ENCODE data around the gene VPS9D1.

VPS9D1 gene

GRCh38 chr16:89739383-89739782 lies 18.7 kb upstream of the VPS9D1 start:
- TF ChIP-seq, protein P1, sequence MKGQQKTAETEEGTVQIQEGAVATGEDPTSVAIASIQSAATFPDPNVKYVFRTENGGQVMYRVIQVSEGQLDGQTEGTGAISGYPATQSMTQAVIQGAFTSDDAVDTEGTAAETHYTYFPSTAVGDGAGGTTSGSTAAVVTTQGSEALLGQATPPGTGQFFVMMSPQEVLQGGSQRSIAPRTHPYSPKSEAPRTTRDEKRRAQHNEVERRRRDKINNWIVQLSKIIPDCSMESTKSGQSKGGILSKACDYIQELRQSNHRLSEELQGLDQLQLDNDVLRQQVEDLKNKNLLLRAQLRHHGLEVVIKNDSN (IDR thresholded peaks at IDR 0.05), result no peak
- TF ChIP-seq YY1 (IDR thresholded peaks at IDR 0.05; ENCODE audit: low read depth) (no peak), MAX (IDR thresholded peaks at IDR 0.05) (no peak), ZBTB7A (IDR thresholded peaks at IDR 0.05; ENCODE audit: low read depth) (no peak), REST (IDR thresholded peaks at IDR 0.05; ENCODE audit: low read depth) (no peak), TCF12 (IDR thresholded peaks at IDR 0.05; ENCODE audit: low read depth) (no peak), RAD21 (IDR thresholded peaks at IDR 0.05; ENCODE audit: low read depth) (no peak), NFIC (IDR thresholded peaks at IDR 0.05) (no peak), EP300 (IDR thresholded peaks at IDR 0.05; ENCODE audit: borderline replicate concordance) (no peak)

DNA sequence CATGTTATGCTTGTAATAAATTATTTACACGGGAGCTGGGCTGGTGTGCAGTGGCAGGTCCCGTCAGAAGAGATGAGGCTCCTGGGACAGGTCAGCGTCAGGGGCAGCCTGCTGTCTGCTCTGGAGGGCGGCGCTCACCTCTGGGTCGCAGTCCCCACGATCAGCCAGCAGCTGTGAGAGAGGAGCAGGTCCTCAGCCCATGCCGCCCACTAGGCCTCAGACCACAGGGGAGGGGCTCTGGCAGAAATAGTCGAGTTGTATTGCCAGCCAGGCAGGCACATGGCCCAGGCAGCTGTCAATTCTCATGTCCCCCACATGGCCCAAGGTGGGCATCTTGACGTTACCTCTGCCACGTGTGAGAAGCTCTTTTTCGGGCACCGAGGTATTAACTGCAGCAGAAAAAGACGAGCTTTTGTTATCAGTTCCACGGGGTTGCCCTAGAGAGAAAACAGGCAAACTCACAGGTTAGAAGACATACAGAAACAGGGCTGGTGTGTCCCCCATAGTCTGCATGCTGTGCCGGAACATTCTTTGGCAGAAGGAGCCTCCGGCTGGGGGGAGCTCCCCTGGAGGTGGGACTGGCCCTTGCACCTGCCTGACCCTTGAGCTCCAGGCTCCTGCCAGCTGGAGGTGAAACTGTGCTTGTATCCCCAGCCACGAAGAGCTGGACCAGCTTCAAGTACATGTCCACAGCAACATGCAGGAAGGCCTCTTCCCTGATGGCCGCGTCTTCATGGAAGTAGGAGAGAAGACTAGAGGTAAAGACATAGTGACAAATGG lies 18.0 kb upstream of the VPS9D1 start:
- TF ChIP-seq ZBTB7A (IDR thresholded peaks at IDR 0.05; ENCODE audit: low read depth) (no peak), CEBPB (IDR thresholded peaks at IDR 0.05) (no peak), NFIC (IDR thresholded peaks at IDR 0.05) (no peak), FOXM1 (IDR thresholded peaks at IDR 0.05; ENCODE audit: borderline replicate concordance, low read depth) (no peak), RAD21 (IDR thresholded peaks at IDR 0.05; ENCODE audit: low read depth) (no peak), EP300 (IDR thresholded peaks at IDR 0.05; ENCODE audit: borderline replicate concordance) (no peak), CREB1 (IDR thresholded peaks at IDR 0.05; ENCODE audit: low read depth) (no peak), EGR1 (IDR thresholded peaks at IDR 0.05) (no peak), MAX (IDR thresholded peaks at IDR 0.05) (no peak)

DNA sequence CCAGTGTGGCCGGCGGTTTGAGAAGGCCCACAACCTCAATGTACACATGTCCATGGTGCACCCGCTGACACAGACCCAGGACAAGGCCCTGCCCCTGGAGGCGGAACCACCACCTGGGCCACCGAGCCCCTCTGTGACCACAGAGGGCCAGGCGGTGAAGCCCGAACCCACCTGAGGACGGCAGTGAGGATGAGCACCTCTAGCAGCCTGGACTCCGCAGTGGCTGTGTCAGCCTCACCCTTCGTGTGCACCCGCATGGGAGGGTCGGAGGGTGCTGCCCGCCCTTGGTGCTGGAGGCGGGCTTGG lies 17.3 kb upstream of the VPS9D1 start:
- TF ChIP-seq TEAD4 (IDR thresholded peaks at IDR 0.05) (no peak), NFIC (IDR thresholded peaks at IDR 0.05) (no peak), RAD21 (IDR thresholded peaks at IDR 0.05; ENCODE audit: low read depth) (no peak), ZBTB7A (IDR thresholded peaks at IDR 0.05; ENCODE audit: low read depth) (no peak), TAF1 (IDR thresholded peaks at IDR 0.05; ENCODE audit: low read depth) (no peak), EP300 (IDR thresholded peaks at IDR 0.05; ENCODE audit: borderline replicate concordance) (no peak), CEBPB (IDR thresholded peaks at IDR 0.05) (no peak), CREB1 (IDR thresholded peaks at IDR 0.05; ENCODE audit: low read depth) (no peak), YY1 (IDR thresholded peaks at IDR 0.05; ENCODE audit: low read depth) (no peak), REST (IDR thresholded peaks at IDR 0.05; ENCODE audit: low read depth) (no peak), FOXM1 (IDR thresholded peaks at IDR 0.05; ENCODE audit: borderline replicate concordance, low read depth) (no peak), MAX (IDR thresholded peaks at IDR 0.05) (no peak), TCF12 (IDR thresholded peaks at IDR 0.05; ENCODE audit: low read depth) (no peak), EGR1 (IDR thresholded peaks at IDR 0.05) (no peak)
- TF ChIP-seq, protein P1 (IDR thresholded peaks at IDR 0.05), result no peak

GRCh38 chr16:89737341-89738071 lies 16.8 kb upstream of the VPS9D1 start:
- no peak for TF ChIP-seq CREB1 (IDR thresholded peaks at IDR 0.05; ENCODE audit: low read depth)
- TF ChIP-seq EP300 (IDR thresholded peaks at IDR 0.05; ENCODE audit: borderline replicate concordance), result no peak
- no peak for TF ChIP-seq TAF1 (IDR thresholded peaks at IDR 0.05; ENCODE audit: low read depth)
- no peak for TF ChIP-seq REST (IDR thresholded peaks at IDR 0.05; ENCODE audit: low read depth)
- TF ChIP-seq, protein P1 (IDR thresholded peaks at IDR 0.05), result no peak
- TF ChIP-seq MAX (IDR thresholded peaks at IDR 0.05), result no peak
- no peak for TF ChIP-seq FOXM1 (IDR thresholded peaks at IDR 0.05; ENCODE audit: borderline replicate concordance, low read depth)

Data from Ishikawa (cell line).